ENCODE data around the gene GRK4.

Gene GRK4

GRCh38 chr4:3021627-3022026 is 58.3 kb downstream of the GRK4 start:
- DNase-seq (ENCODE audit: insufficient read length, low spot score) = no peak
- FAIRE-seq = no peak
- TF ChIP-seq PAX5 (IDR thresholded peaks at IDR 0.05; ENCODE audit: insufficient read depth, low read length, severe bottlenecking) = no peak
- TF ChIP-seq POU2F2 (IDR thresholded peaks at IDR 0.05; ENCODE audit: low read depth, low read length) = no peak
- no peak for TF ChIP-seq POLR2AphosphoS5 (IDR thresholded peaks at IDR 0.05; ENCODE audit: low read depth, low read length)
- TF ChIP-seq SPI1 (IDR thresholded peaks at IDR 0.05; ENCODE audit: low read depth, low read length) = no peak
- no peak for TF ChIP-seq POLR2A (IDR thresholded peaks at IDR 0.05; ENCODE audit: low read depth, low read length)
- no peak for TF ChIP-seq TAF1 (IDR thresholded peaks at IDR 0.05; ENCODE audit: low read depth, low read length)

- TF ChIP-seq POLR2A (IDR thresholded peaks at IDR 0.05; ENCODE audit: low read depth, low read length) (no peak), PAX5 (IDR thresholded peaks at IDR 0.05; ENCODE audit: insufficient read depth, low read length, severe bottlenecking) (no peak), TAF1 (IDR thresholded peaks at IDR 0.05; ENCODE audit: low read depth, low read length) (no peak), POLR2AphosphoS5 (IDR thresholded peaks at IDR 0.05; ENCODE audit: low read depth, low read length) (no peak), SPI1 (IDR thresholded peaks at IDR 0.05; ENCODE audit: low read depth, low read length) (no peak), POU2F2 (IDR thresholded peaks at IDR 0.05; ENCODE audit: low read depth, low read length) (no peak)
- DNase-seq (ENCODE audit: insufficient read length, low spot score) (no peak), FAIRE-seq (no peak)
Observed at GRCh38 chr4:3022112-3022511, 58.7 kb downstream of the GRK4 start.

- no peak for DNase-seq (ENCODE audit: insufficient read length, low spot score)
- TF ChIP-seq TAF1 (IDR thresholded peaks at IDR 0.05; ENCODE audit: low read depth, low read length) (no peak), POU2F2 (IDR thresholded peaks at IDR 0.05; ENCODE audit: low read depth, low read length) (no peak), PAX5 (IDR thresholded peaks at IDR 0.05; ENCODE audit: insufficient read depth, low read length, severe bottlenecking) (no peak), POLR2A (IDR thresholded peaks at IDR 0.05; ENCODE audit: low read depth, low read length) (no peak), POLR2AphosphoS5 (IDR thresholded peaks at IDR 0.05; ENCODE audit: low read depth, low read length) (no peak), SPI1 (IDR thresholded peaks at IDR 0.05; ENCODE audit: low read depth, low read length) (no peak)
- FAIRE-seq = no peak
Observed at GRCh38 chr4:3022651-3023050, 59.3 kb downstream of the GRK4 start.

- TF ChIP-seq TAF1 (IDR thresholded peaks at IDR 0.05; ENCODE audit: low read depth, low read length) (no peak), POLR2AphosphoS5 (IDR thresholded peaks at IDR 0.05; ENCODE audit: low read depth, low read length) (no peak), SPI1 (IDR thresholded peaks at IDR 0.05; ENCODE audit: low read depth, low read length) (no peak), PAX5 (IDR thresholded peaks at IDR 0.05; ENCODE audit: insufficient read depth, low read length, severe bottlenecking) (no peak), POU2F2 (IDR thresholded peaks at IDR 0.05; ENCODE audit: low read depth, low read length) (no peak), POLR2A (IDR thresholded peaks at IDR 0.05; ENCODE audit: low read depth, low read length) (no peak)
- FAIRE-seq (no peak), DNase-seq (ENCODE audit: insufficient read length, low spot score) (no peak)
Observed at GRCh38 chr4:3025881-3026280, 62.5 kb downstream of the GRK4 start.

- DNase-seq (ENCODE audit: insufficient read length, low spot score) = no peak
- TF ChIP-seq POLR2AphosphoS5 (IDR thresholded peaks at IDR 0.05; ENCODE audit: low read depth, low read length) = no peak
- TF ChIP-seq TAF1 (IDR thresholded peaks at IDR 0.05; ENCODE audit: low read depth, low read length) = no peak
- TF ChIP-seq PAX5 (IDR thresholded peaks at IDR 0.05; ENCODE audit: insufficient read depth, low read length, severe bottlenecking) = no peak
- TF ChIP-seq POU2F2 (IDR thresholded peaks at IDR 0.05; ENCODE audit: low read depth, low read length) = no peak
- TF ChIP-seq SPI1 (IDR thresholded peaks at IDR 0.05; ENCODE audit: low read depth, low read length) = no peak
- no peak for TF ChIP-seq POLR2A (IDR thresholded peaks at IDR 0.05; ENCODE audit: low read depth, low read length)
- FAIRE-seq = no peak
Observed at GRCh38 chr4:3026540-3026939, 63.2 kb downstream of the GRK4 start.

GRCh38 chr4:3029464-3029863 is 66.1 kb downstream of the GRK4 start:
- DNase-seq (ENCODE audit: insufficient read length, low spot score) (no peak), FAIRE-seq (no peak)
- TF ChIP-seq POLR2AphosphoS5 (IDR thresholded peaks at IDR 0.05; ENCODE audit: low read depth, low read length) (no peak), PAX5 (IDR thresholded peaks at IDR 0.05; ENCODE audit: insufficient read depth, low read length, severe bottlenecking) (no peak), POLR2A (IDR thresholded peaks at IDR 0.05; ENCODE audit: low read depth, low read length) (no peak), SPI1 (IDR thresholded peaks at IDR 0.05; ENCODE audit: low read depth, low read length) (no peak), TAF1 (IDR thresholded peaks at IDR 0.05; ENCODE audit: low read depth, low read length) (no peak), POU2F2 (IDR thresholded peaks at IDR 0.05; ENCODE audit: low read depth, low read length) (no peak)

GRCh38 chr4:3030566-3031356 is 67.4 kb downstream of the GRK4 start:
- no peak for TF ChIP-seq POU2F2 (IDR thresholded peaks at IDR 0.05; ENCODE audit: low read depth, low read length)
- TF ChIP-seq PAX5 (IDR thresholded peaks at IDR 0.05; ENCODE audit: insufficient read depth, low read length, severe bottlenecking) = no peak
- no peak for TF ChIP-seq SPI1 (IDR thresholded peaks at IDR 0.05; ENCODE audit: low read depth, low read length)
- no peak for TF ChIP-seq POLR2A (IDR thresholded peaks at IDR 0.05; ENCODE audit: low read depth, low read length)
- no peak for TF ChIP-seq TAF1 (IDR thresholded peaks at IDR 0.05; ENCODE audit: low read depth, low read length)
- no peak for TF ChIP-seq POLR2AphosphoS5 (IDR thresholded peaks at IDR 0.05; ENCODE audit: low read depth, low read length)
- FAIRE-seq (no peak), DNase-seq (ENCODE audit: insufficient read length, low spot score) (no peak)

- FAIRE-seq (no peak), DNase-seq (ENCODE audit: insufficient read length, low spot score) (no peak)
- no peak for TF ChIP-seq POLR2A (IDR thresholded peaks at IDR 0.05; ENCODE audit: low read depth, low read length)
- TF ChIP-seq TAF1 (IDR thresholded peaks at IDR 0.05; ENCODE audit: low read depth, low read length) = no peak
- no peak for TF ChIP-seq PAX5 (IDR thresholded peaks at IDR 0.05; ENCODE audit: insufficient read depth, low read length, severe bottlenecking)
Observed at GRCh38 chr4:3031357-3032082, 68.1 kb downstream of the GRK4 start.

GRCh38 chr4:3034231-3034630 is 70.9 kb downstream of the GRK4 start:
- TF ChIP-seq TAF1 (IDR thresholded peaks at IDR 0.05; ENCODE audit: low read depth, low read length) = no peak
- TF ChIP-seq POLR2A (IDR thresholded peaks at IDR 0.05; ENCODE audit: low read depth, low read length) = no peak
- no peak for TF ChIP-seq POU2F2 (IDR thresholded peaks at IDR 0.05; ENCODE audit: low read depth, low read length)
- TF ChIP-seq SPI1 (IDR thresholded peaks at IDR 0.05; ENCODE audit: low read depth, low read length) = no peak
- TF ChIP-seq PAX5 (IDR thresholded peaks at IDR 0.05; ENCODE audit: insufficient read depth, low read length, severe bottlenecking) = no peak
- TF ChIP-seq POLR2AphosphoS5 (IDR thresholded peaks at IDR 0.05; ENCODE audit: low read depth, low read length) = no peak
- no peak for DNase-seq (ENCODE audit: insufficient read length, low spot score)
- FAIRE-seq = no peak
